ENCODE measurements around the gene UNC5A. TPM values are rescaled to one million over a fixed set of nuclear protein-coding genes. Genes with fewer than 3 reads are reported as not detected.

UNC5A gene
- total RNA-seq, 1 donor from 2014 or later, result not detected

DNA sequence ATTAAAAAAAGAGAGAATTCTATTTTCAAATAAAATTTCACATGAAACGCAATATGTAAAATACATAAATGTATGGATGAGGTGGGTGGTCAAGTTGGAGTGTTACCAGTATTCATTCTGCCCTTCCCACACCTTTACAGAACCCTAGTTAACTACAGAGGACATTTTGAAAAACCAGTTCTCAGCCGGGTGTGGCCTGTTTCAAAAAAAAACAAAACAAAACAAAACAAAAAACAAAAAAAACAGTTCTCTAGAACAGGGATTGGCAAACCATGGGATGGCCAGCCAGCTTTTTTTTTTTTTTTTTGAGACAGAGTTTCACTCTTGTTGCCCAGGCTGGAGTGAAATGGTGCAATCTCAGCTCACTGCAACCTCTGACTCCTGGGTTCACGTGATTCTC is 117.2 kb downstream of the UNC5A start:
- DNase-seq (ENCODE audit: low spot score), result no peak

DNA sequence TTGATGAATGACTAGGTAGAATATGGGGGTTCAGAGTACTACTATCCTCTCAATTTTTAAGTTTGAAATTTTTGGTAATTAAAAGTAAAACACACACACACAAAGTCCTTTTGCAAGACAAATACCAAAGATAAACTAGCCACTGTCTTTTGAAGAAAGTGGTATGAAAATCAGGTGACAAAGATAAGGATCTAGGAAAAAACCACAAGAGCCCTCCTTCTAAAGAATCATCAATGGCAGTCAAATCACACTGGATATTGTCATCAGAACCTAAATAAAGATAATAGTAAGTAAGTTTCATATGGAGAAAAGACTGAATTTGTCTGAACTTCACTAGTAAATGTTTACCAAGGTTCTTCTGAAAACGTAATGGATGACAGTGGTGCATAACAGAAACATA is 119.3 kb downstream of the UNC5A start:
- DNase-seq (ENCODE audit: low spot score), result no peak

Other genes with a start within 250 kb of the UNC5A start
- 0.72 TPM for gene GPRIN1, start 200.4 kb upstream of the UNC5A start, total RNA-seq (ENCODE audit: insufficient read depth, low replicate concordance)
- not detected for gene SNCB, start 180.0 kb upstream of the UNC5A start, total RNA-seq (ENCODE audit: insufficient read depth, low replicate concordance)
- 5.3 TPM for gene EIF4E1B, start 179.9 kb upstream of the UNC5A start, total RNA-seq (ENCODE audit: insufficient read depth, low replicate concordance)
- gene TSPAN17, start 163.1 kb upstream of the UNC5A start, total RNA-seq (ENCODE audit: insufficient read depth, low replicate concordance), result 14.7 TPM
- gene HK3, start 88.8 kb downstream of the UNC5A start, total RNA-seq (ENCODE audit: insufficient read depth, low replicate concordance), result 4.6 TPM
- 38.5 TPM for gene UIMC1, start 196.2 kb downstream of the UNC5A start, total RNA-seq (ENCODE audit: insufficient read depth, low replicate concordance)
- 13.0 TPM for gene ZNF346, start 212.1 kb downstream of the UNC5A start, total RNA-seq (ENCODE audit: insufficient read depth, low replicate concordance)